Tibial nerve (tissue), 4 donors: Measurements from ENCODE around the gene PAIP2B. TPM values are rescaled to one million over a fixed set of nuclear protein-coding genes. Genes with fewer than 3 reads are reported as not detected.
"Not testable (repeated sequence)": the region's sequence is repeated elsewhere in the genome, so short reads cannot be mapped to it uniquely, and the experiment has no call there.

ENCODE experiments used
- DNase-seq, 2 donors: peaks; one replicate each; pipeline ENCODE4 v3.0.0-alpha.2; 2019; ENCODE audit warnings: low spot score in 2 of 2
- H3K27ac ChIP-seq, 4 donors: fragments of 200-600 bp; sonication (generic) in 3 of 4; one replicate each; pipeline ENCODE4 v1.5.1; 2017 to 2019; ENCODE audit warnings: mild to moderate bottlenecking in 1 of 4
- H3K27me3 ChIP-seq, 2 donors: fragments of 200-600 bp; sonication (generic) in 1 of 2; one replicate each; pipeline versions ENCODE4 v1.5.1 to v1.6.0; 2017 to 2019
- H3K36me3 ChIP-seq, 3 donors: fragments of 200-600 bp; sonication (generic); one replicate each; pipeline ENCODE4 v1.5.1; 2018 to 2019
- H3K4me1 ChIP-seq, 4 donors: fragments of 200-600 bp; sonication (generic) in 3 of 4; one replicate each; pipeline ENCODE4 v1.5.1; 2017 to 2019
- H3K4me3 ChIP-seq, 4 donors: fragments of 200-600 bp; sonication (generic) in 3 of 4; one replicate each; pipeline ENCODE4 v1.5.1; 2017 to 2019; ENCODE audit warnings: mild to moderate bottlenecking in 1 of 4, moderate library complexity in 1 of 4
- H3K9me3 ChIP-seq, 4 donors: fragments of 200-600 bp; sonication (generic) in 3 of 4; one replicate each; pipeline ENCODE4 v1.5.1; 2017 to 2019
- CTCF ChIP-seq, 5 experiments: fragments of 200-600 bp in 3 of 5; fragments of 450-650 bp in 2 of 5; sonication (generic) in 3 of 5; IDR thresholded peaks; one replicate each; pipeline ENCODE4 v1.5.1; 2016 to 2019; ENCODE audit warnings: antibody characterized with exemption in 5 of 5, mild to moderate bottlenecking in 3 of 5, moderate library complexity in 2 of 5
- EP300 ChIP-seq, 2 donors: sonication (generic); formaldehyde crosslinking; IDR thresholded peaks; one replicate each; pipeline ENCODE4 v1.6.1; 2017; ENCODE audit warnings: antibody characterized with exemption in 2 of 2, mild to moderate bottlenecking in 1 of 2
- POLR2A ChIP-seq, 2 donors: fragments of 450-650 bp; IDR thresholded peaks; one replicate each; pipeline ENCODE4 v1.6.1; 2017; ENCODE audit warnings: antibody characterized with exemption in 2 of 2, mild to moderate bottlenecking in 2 of 2, moderate library complexity in 2 of 2
- WGBS, 2 donors: methylation state at CpG; one replicate each; pipeline ENCODE4 v1.1.5; 2018; 5-methylcytosine and 5-hydroxymethylcytosine counted together
- total RNA-seq, 4 donors: library from RNA; depleted of rRNA; stranded (reverse); fragments of >200 nt; gene quantifications; one replicate each; pipeline ENCODE4 v1.1.0, GENCODE V29; 2016

The PAIP2B gene
- total RNA-seq, 4 donors from 2014 or later: 5.7 to 22.1 (median 13.6) TPM

DNA sequence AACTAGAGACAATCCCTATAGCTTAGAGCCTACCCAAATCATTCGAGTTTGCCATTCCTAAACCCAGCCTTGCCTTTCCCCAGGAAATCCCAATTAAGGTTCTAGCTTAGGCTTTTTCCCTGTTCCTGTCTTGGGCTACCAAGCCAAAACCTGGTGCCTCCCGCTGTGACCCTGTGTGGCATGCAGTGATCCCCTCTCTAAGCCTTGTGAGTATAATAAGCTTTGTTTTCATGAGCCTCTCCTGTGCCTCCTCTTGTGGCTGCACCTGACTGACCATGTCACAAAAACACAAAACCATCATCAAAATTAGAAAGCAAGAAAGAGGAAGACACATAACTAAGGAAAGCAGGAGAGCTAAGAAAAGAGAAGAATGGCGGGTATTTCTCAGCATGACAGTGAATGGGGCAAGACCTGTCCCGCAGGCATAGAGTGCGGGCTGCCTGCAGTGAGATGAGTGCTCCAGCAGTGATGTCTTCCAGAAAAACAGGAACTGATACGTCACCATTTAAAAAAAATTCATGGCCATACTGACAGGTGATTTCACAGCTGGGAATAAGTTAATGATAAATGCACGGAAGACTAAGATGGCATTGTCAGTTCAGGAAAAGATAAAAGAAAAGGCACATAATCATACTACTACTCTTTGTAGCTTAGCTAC lies 9.2 kb upstream of the PAIP2B start:
- Histone ChIP-seq H3K27ac (peak overlapping the region in 1 of 4 donors; percentile 30), H3K9me3 (peaks cover 0 to 3% (median 0%) of the 10 kb centered on the region in 4 donors), H3K4me1 (peaks cover 0 to 10% (median 4%) of the 10 kb centered on the region in 4 donors), H3K36me3 (no peaks in the 10 kb centered on the region), H3K27me3 (no peaks in the 10 kb centered on the region), H3K4me3 (no peak overlapping the region)
- 53 to 67% methylated on average over 7 of the region's 7 CpGs for WGBS, 2 donors
- no peak for DNase-seq
- TF ChIP-seq EP300 (IDR thresholded peaks at IDR 0.05): no peak
- TF ChIP-seq CTCF (IDR thresholded peaks at IDR 0.05): no peak
- TF ChIP-seq POLR2A (IDR thresholded peaks at IDR 0.05): no peak

- H3K4me3 ChIP-seq, H3K36me3 ChIP-seq, DNase-seq, H3K27ac ChIP-seq, H3K9me3 ChIP-seq, H3K27me3 ChIP-seq, H3K4me1 ChIP-seq: not testable (repeated sequence)
- 82 to 84% methylated on average over 7 of the region's 7 CpGs for WGBS, 2 donors
These were observed 6.2 kb upstream of the PAIP2B start for GRCh38 chr2:71233072-71233471.

- H3K27ac ChIP-seq: peak overlapping the region; percentile 74 to 94 (median 88)
- TF ChIP-seq POLR2A (IDR thresholded peaks at IDR 0.05): no peak
- TF ChIP-seq CTCF (IDR thresholded peaks at IDR 0.05): peak in 1 of 5 experiments; percentile 6
- no peak for TF ChIP-seq EP300 (IDR thresholded peaks at IDR 0.05)
- WGBS, 2 donors: 1 to 3% methylated on average over 35 to 40 of the region's 52 CpGs
These were observed 573 bp downstream of the PAIP2B start for GRCh38 chr2:71226096-71226964.

DNA sequence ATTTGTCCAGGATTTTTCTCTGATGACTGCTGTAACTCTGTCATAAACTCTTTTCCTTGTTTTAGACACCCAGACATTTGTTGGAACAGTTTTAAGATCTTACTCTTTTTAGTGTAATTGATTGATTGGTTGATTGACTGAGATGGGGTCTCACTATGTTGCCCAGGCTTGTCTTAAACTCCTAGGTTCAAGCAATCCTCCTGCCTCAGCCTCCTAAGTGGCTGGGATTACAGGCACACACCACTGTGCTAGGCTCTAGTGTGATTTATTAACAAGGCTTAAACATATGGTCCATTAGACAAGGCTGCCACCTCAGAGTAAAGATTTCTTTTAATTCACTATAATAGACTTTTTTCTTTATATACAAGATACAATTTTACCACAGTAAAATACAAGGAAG lies 2.0 kb downstream of the PAIP2B start:
- Histone ChIP-seq H3K4me1 (peaks cover 0 to 16% (median 4%) of the 10 kb centered on the region in 4 donors), H3K36me3 (peaks cover 0 to 8% (median 0%) of the 10 kb centered on the region in 3 donors), H3K27me3 (no peaks in the 10 kb centered on the region), H3K9me3 (no peaks in the 10 kb centered on the region), H3K4me3 (no peak overlapping the region), H3K27ac (peak overlapping the region in 1 of 4 donors; percentile 94)
- TF ChIP-seq POLR2A (IDR thresholded peaks at IDR 0.05): no peak
- TF ChIP-seq CTCF (IDR thresholded peaks at IDR 0.05): no peak
- no peak for TF ChIP-seq EP300 (IDR thresholded peaks at IDR 0.05)
- DNase-seq: no peak

More at GRCh38 chr2:71226096-71226964, 573 bp downstream of the PAIP2B start:
- H3K27me3 ChIP-seq: no peaks in the 10 kb centered on the region
- peaks cover 0 to 16% (median 4%) of the 10 kb centered on the region in 4 donors for H3K4me1 ChIP-seq
- peak overlapping the region; percentile 58 to 97 (median 90) for H3K4me3 ChIP-seq
- no peaks in the 10 kb centered on the region for H3K9me3 ChIP-seq
- DNase-seq: peak in 1 of 2 donors; percentile 29
- peaks cover 0 to 8% (median 0%) of the 10 kb centered on the region in 3 donors for H3K36me3 ChIP-seq

- TF ChIP-seq POLR2A (IDR thresholded peaks at IDR 0.05) (no peak), CTCF (IDR thresholded peaks at IDR 0.05) (no peak), EP300 (IDR thresholded peaks at IDR 0.05) (no peak)
- DNase-seq: no peak
- Histone ChIP-seq H3K9me3 (no peaks in the 10 kb centered on the region), H3K27ac (no peak overlapping the region), H3K36me3 (peaks cover 0 to 8% (median 0%) of the 10 kb centered on the region in 3 donors), H3K4me1 (peaks cover 0 to 16% (median 4%) of the 10 kb centered on the region in 4 donors), H3K27me3 (no peaks in the 10 kb centered on the region), H3K4me3 (no peak overlapping the region)
- WGBS, 2 donors: 69 to 80% methylated on average over 1 of the region's 1 CpG
These were observed 2.4 kb downstream of the PAIP2B start for GRCh38 chr2:71224457-71224856.
